ENCODE data around the gene ALDH4A1. TPM values are rescaled to one million over a fixed set of nuclear protein-coding genes. Genes with fewer than 3 reads are reported as not detected.
"Not testable (repeated sequence)": the region's sequence is repeated elsewhere in the genome, so short reads cannot be mapped to it uniquely, and the experiment has no call there.

The ALDH4A1 gene
- total RNA-seq, 2 experiments from 2014 or later = 2.5 to 3.3 TPM

GRCh38 chr1:18893120-18893519 lies 9.2 kb downstream of the ALDH4A1 start:
- no peak for ATAC-seq (ENCODE audit: low read depth)
- H3K27ac Mint-ChIP-seq = no peak overlapping the region
- H3K9me3 Mint-ChIP-seq = no peaks in the 10 kb centered on the region
- no peaks in the 10 kb centered on the region for H3K27me3 Mint-ChIP-seq
- DNase-seq = no peak
- H3K4me3 Mint-ChIP-seq = no peak overlapping the region
- POLR2A ChIA-PET = no interaction called here
- H3K36me3 Mint-ChIP-seq = no peaks in the 10 kb centered on the region
- H3K4me1 Mint-ChIP-seq = no peaks in the 10 kb centered on the region

GRCh38 chr1:18891858-18892257 lies 10.5 kb downstream of the ALDH4A1 start:
- ATAC-seq (ENCODE audit: low read depth); H3K9me3 Mint-ChIP-seq; H3K4me1 Mint-ChIP-seq; H3K27me3 Mint-ChIP-seq; H3K36me3 Mint-ChIP-seq; H3K27ac Mint-ChIP-seq; DNase-seq; H3K4me3 Mint-ChIP-seq; POLR2A ChIA-PET: not testable (repeated sequence)

- no peak overlapping the region for H3K27ac Mint-ChIP-seq
- no peaks in the 10 kb centered on the region for H3K27me3 Mint-ChIP-seq
- H3K36me3 Mint-ChIP-seq = no peaks in the 10 kb centered on the region
- no peaks in the 10 kb centered on the region for H3K4me1 Mint-ChIP-seq
- ATAC-seq (ENCODE audit: low read depth) (no peak), DNase-seq (no peak)
- H3K4me3 Mint-ChIP-seq = no peak overlapping the region
- H3K9me3 Mint-ChIP-seq = no peaks in the 10 kb centered on the region
- POLR2A ChIA-PET = no interaction called here
Observed at GRCh38 chr1:18891426-18891780, 11.0 kb downstream of the ALDH4A1 start.

GRCh38 chr1:18890706-18891425 lies 11.5 kb downstream of the ALDH4A1 start:
- ATAC-seq (ENCODE audit: low read depth) (no peak), DNase-seq (no peak)
- POLR2A ChIA-PET = no interaction called here
- no peaks in the 10 kb centered on the region for H3K36me3 Mint-ChIP-seq
- H3K27me3 Mint-ChIP-seq = no peaks in the 10 kb centered on the region
- no peaks in the 10 kb centered on the region for H3K9me3 Mint-ChIP-seq
- H3K27ac Mint-ChIP-seq = no peak overlapping the region
- H3K4me1 Mint-ChIP-seq = no peaks in the 10 kb centered on the region
- H3K4me3 Mint-ChIP-seq = no peak overlapping the region

- H3K36me3 Mint-ChIP-seq = no peaks in the 10 kb centered on the region
Observed at GRCh38 chr1:18886003-18886335, 16.4 kb downstream of the ALDH4A1 start.

GRCh38 chr1:18885311-18886002 lies 16.9 kb downstream of the ALDH4A1 start:
- Mint-ChIP-seq H3K4me3 (no peak overlapping the region), H3K27ac (no peak overlapping the region), H3K36me3 (no peaks in the 10 kb centered on the region), H3K27me3 (no peaks in the 10 kb centered on the region), H3K9me3 (no peaks in the 10 kb centered on the region), H3K4me1 (no peaks in the 10 kb centered on the region)
- POLR2A ChIA-PET = no interaction called here
- no peak for DNase-seq
- ATAC-seq (ENCODE audit: low read depth) = no peak

More at GRCh38 chr1:18886003-18886335, 16.4 kb downstream of the ALDH4A1 start:
- DNase-seq (no peak), ATAC-seq (ENCODE audit: low read depth) (no peak)
- no peaks in the 10 kb centered on the region for H3K9me3 Mint-ChIP-seq
- POLR2A ChIA-PET = no interaction called here
- H3K27me3 Mint-ChIP-seq = no peaks in the 10 kb centered on the region
- H3K4me3 Mint-ChIP-seq = no peak overlapping the region
- H3K27ac Mint-ChIP-seq = no peak overlapping the region
- no peaks in the 10 kb centered on the region for H3K4me1 Mint-ChIP-seq

- Mint-ChIP-seq H3K4me1 (no peaks in the 10 kb centered on the region), H3K4me3 (no peak overlapping the region), H3K36me3 (no peaks in the 10 kb centered on the region), H3K27ac (no peak overlapping the region), H3K9me3 (no peaks in the 10 kb centered on the region), H3K27me3 (no peaks in the 10 kb centered on the region)
- DNase-seq (no peak), ATAC-seq (ENCODE audit: low read depth) (no peak)
- POLR2A ChIA-PET = no interaction called here
Observed at GRCh38 chr1:18884727-18885126, 17.6 kb downstream of the ALDH4A1 start.

GRCh38 chr1:18884419-18884717 lies 18.0 kb downstream of the ALDH4A1 start:
- POLR2A ChIA-PET = interaction anchor here (0.8 kb wide), 1 partner anchor 18 kb away, joined by 4 read pairs; the partner anchor contains the start of gene ALDH4A1

GRCh38 chr1:18883636-18884418 lies 18.5 kb downstream of the ALDH4A1 start:
- Mint-ChIP-seq H3K9me3 (no peaks in the 10 kb centered on the region), H3K4me3 (no peak overlapping the region), H3K4me1 (no peaks in the 10 kb centered on the region), H3K27me3 (no peaks in the 10 kb centered on the region), H3K36me3 (no peaks in the 10 kb centered on the region), H3K27ac (no peak overlapping the region)
- DNase-seq (peak; percentile 72), ATAC-seq (ENCODE audit: low read depth) (peak; percentile 58)
- POLR2A ChIA-PET = interaction anchor here (0.8 kb wide), 1 partner anchor 19 kb away, joined by 4 read pairs; the partner anchor contains the start of gene ALDH4A1

More at GRCh38 chr1:18884419-18884717, 18.0 kb downstream of the ALDH4A1 start:
- no peak for DNase-seq
- no peak overlapping the region for H3K27ac Mint-ChIP-seq
- H3K4me3 Mint-ChIP-seq = no peak overlapping the region
- H3K4me1 Mint-ChIP-seq = no peaks in the 10 kb centered on the region
- H3K36me3 Mint-ChIP-seq = no peaks in the 10 kb centered on the region
- no peaks in the 10 kb centered on the region for H3K27me3 Mint-ChIP-seq
- no peaks in the 10 kb centered on the region for H3K9me3 Mint-ChIP-seq
- no peak for ATAC-seq (ENCODE audit: low read depth)

GRCh38 chr1:18883079-18883478 lies 19.3 kb downstream of the ALDH4A1 start:
- ATAC-seq (ENCODE audit: low read depth) = no peak
- H3K27ac Mint-ChIP-seq = no peak overlapping the region
- no peaks in the 10 kb centered on the region for H3K27me3 Mint-ChIP-seq
- no peak overlapping the region for H3K4me3 Mint-ChIP-seq
- no peaks in the 10 kb centered on the region for H3K4me1 Mint-ChIP-seq
- DNase-seq = no peak
- no peaks in the 10 kb centered on the region for H3K36me3 Mint-ChIP-seq
- POLR2A ChIA-PET = no interaction called here
- H3K9me3 Mint-ChIP-seq = no peaks in the 10 kb centered on the region

GRCh38 chr1:18882486-18882885 lies 19.9 kb downstream of the ALDH4A1 start:
- no peaks in the 10 kb centered on the region for H3K27me3 Mint-ChIP-seq
- no peak overlapping the region for H3K4me3 Mint-ChIP-seq
- no peak for DNase-seq
- POLR2A ChIA-PET = no interaction called here
- ATAC-seq (ENCODE audit: low read depth) = no peak
- no peaks in the 10 kb centered on the region for H3K4me1 Mint-ChIP-seq
- no peaks in the 10 kb centered on the region for H3K36me3 Mint-ChIP-seq
- no peak overlapping the region for H3K27ac Mint-ChIP-seq
- H3K9me3 Mint-ChIP-seq = no peaks in the 10 kb centered on the region

- H3K27ac Mint-ChIP-seq = no peak overlapping the region
- H3K27me3 Mint-ChIP-seq = no peaks in the 10 kb centered on the region
- H3K9me3 Mint-ChIP-seq = no peaks in the 10 kb centered on the region
- DNase-seq (no peak), ATAC-seq (ENCODE audit: low read depth) (no peak)
- POLR2A ChIA-PET = no interaction called here
- no peaks in the 10 kb centered on the region for H3K4me1 Mint-ChIP-seq
- H3K4me3 Mint-ChIP-seq = no peak overlapping the region
- no peaks in the 10 kb centered on the region for H3K36me3 Mint-ChIP-seq
Observed at GRCh38 chr1:18881642-18882431, 20.5 kb downstream of the ALDH4A1 start.

- DNase-seq (no peak), ATAC-seq (ENCODE audit: low read depth) (no peak)
- H3K4me1 Mint-ChIP-seq = no peaks in the 10 kb centered on the region
- no peaks in the 10 kb centered on the region for H3K36me3 Mint-ChIP-seq
- H3K9me3 Mint-ChIP-seq = no peaks in the 10 kb centered on the region
- H3K27me3 Mint-ChIP-seq = no peaks in the 10 kb centered on the region
- H3K4me3 Mint-ChIP-seq = no peak overlapping the region
- POLR2A ChIA-PET = no interaction called here
- no peak overlapping the region for H3K27ac Mint-ChIP-seq
Observed at GRCh38 chr1:18881164-18881563, 21.2 kb downstream of the ALDH4A1 start.
